A673 (cell line): ENCODE results near the gene TK2. TPM values are rescaled to one million over a fixed set of nuclear protein-coding genes. Genes with fewer than 3 reads are reported as not detected.
"Not testable (repeated sequence)": the region's sequence is repeated elsewhere in the genome, so short reads cannot be mapped to it uniquely, and the experiment has no call there.

ENCODE experiments used
- BruUV-seq: library from RNA; stranded (reverse); fragments of 400-500 nt; replicated peaks from 2 replicates; lab custom pipeline; 2021; lab: Mats Ljungman, UMichigan
- CTCF ChIA-PET: fragments of 300-600 bp; sonication (Branson Sonifier 250); formaldehyde crosslinking; loops from one replicate; lab custom pipeline; 2022; ENCODE audit warnings: antibody characterized with exemption; lab: Charles Lee
- POLR2A ChIA-PET: fragments of 300-600 bp; sonication (Branson Sonifier 250); formaldehyde crosslinking; loops from one replicate; lab custom pipeline; 2022; ENCODE audit warnings: antibody characterized with exemption; ENCODE audit not compliant: low non-redundant PET; lab: Charles Lee
- DNase-seq: peaks from one replicate; pipeline ENCODE4 v3.0.0-alpha.2; 2015; ENCODE audit warnings: low spot score
- H3K27ac ChIP-seq: fragments of 200-600 bp; sonication (generic); 2 replicates; pipeline ENCODE4 v1.5.1; 2016; ENCODE audit warnings: mixed run types, low read depth, mild to moderate bottlenecking, mixed read lengths, antibody characterized with exemption, low read length; ENCODE audit not compliant: poor library complexity, severe bottlenecking
- H3K27me3 ChIP-seq: fragments of 200-600 bp; sonication (generic); replicated peaks from 2 replicates; pipeline ENCODE4 v1.6.1; 2017; ENCODE audit warnings: mixed run types, low read depth, mild to moderate bottlenecking, mixed read lengths, antibody characterized with exemption, low read length; ENCODE audit not compliant: insufficient read depth, poor library complexity
- H3K36me3 ChIP-seq: fragments of 200-600 bp; sonication (generic); 2 replicates; pipeline ENCODE4 v1.6.1; 2016; ENCODE audit warnings: mixed run types, mild to moderate bottlenecking, mixed read lengths, antibody characterized with exemption, low read length; ENCODE audit not compliant: insufficient read depth, poor library complexity, severe bottlenecking
- H3K4me1 ChIP-seq: fragments of 200-600 bp; sonication (generic); 2 replicates; pipeline ENCODE4 v1.6.1; 2017; ENCODE audit warnings: mixed run types, mild to moderate bottlenecking, mixed read lengths, antibody characterized with exemption, low read length; ENCODE audit not compliant: insufficient read depth, poor library complexity, severe bottlenecking
- H3K4me3 ChIP-seq: fragments of 200-600 bp; sonication (generic); 2 replicates; pipeline ENCODE4 v1.5.1; 2016; ENCODE audit warnings: low read depth, mixed run types, mild to moderate bottlenecking, mixed read lengths, low read length; ENCODE audit not compliant: poor library complexity, severe bottlenecking
- H3K9me3 ChIP-seq: fragments of 200-600 bp; sonication (generic); 2 replicates; pipeline ENCODE4 v1.6.1; 2016; ENCODE audit warnings: mixed run types, low read depth, mild to moderate bottlenecking, mixed read lengths, antibody characterized with exemption, low read length; ENCODE audit not compliant: poor library complexity, severe bottlenecking
- CTCF ChIP-seq: fragments of 300-800, 200-600 bp; sonication (generic); conservative IDR thresholded peaks from 2 replicates; pipeline ENCODE4 v1.5.1; 2017; ENCODE audit warnings: low read depth, mild to moderate bottlenecking, antibody characterized with exemption, low read length, moderate library complexity, mixed read lengths
- EZH2 ChIP-seq: fragments of 200-600 bp; sonication (generic); IDR thresholded peaks from 2 replicates; pipeline ENCODE4 v1.6.1; 2017; ENCODE audit warnings: borderline replicate concordance, low read depth, mild to moderate bottlenecking, mixed read lengths, antibody characterized with exemption, low read length; ENCODE audit not compliant: poor library complexity, severe bottlenecking
- intact Hi-C: fragments of 100-400 bp; cut with micrococcal nuclease; formaldehyde crosslinking; loops from one replicate; pipeline ENCODE4 v1.10.0; 2022; ENCODE audit not compliant: unreplicated experiment
- total RNA-seq: library from RNA; stranded (reverse); gene quantifications from 2 replicates; pipeline ENCODE4 v1.2.3, GENCODE V29; 2021

Gene TK2
- total RNA-seq, 1 experiment from 2014 or later = 8.2 TPM

GRCh38 chr16:66516509-66516807 lies 33.5 kb downstream of the TK2 start:
- no peaks in the 10 kb centered on the region for H3K27me3 ChIP-seq
- no peaks in the 10 kb centered on the region for H3K36me3 ChIP-seq
- no peak overlapping the region for H3K27ac ChIP-seq
- TF ChIP-seq EZH2 = no peak
- TF ChIP-seq CTCF = no peak
- BruUV-seq = no TSS peak
- ChIA-PET CTCF (no interaction called here), POLR2A (no interaction called here)
- H3K4me3 ChIP-seq = no peak overlapping the region
- intact Hi-C loops = no loop called here
- DNase-seq = no peak
- H3K9me3 ChIP-seq = no peaks in the 10 kb centered on the region
- peaks cover 11% of the 10 kb centered on the region for H3K4me1 ChIP-seq

- ChIA-PET CTCF (no interaction called here), POLR2A (no interaction called here)
- Histone ChIP-seq H3K27ac (no peak overlapping the region), H3K27me3 (no peaks in the 10 kb centered on the region), H3K36me3 (no peaks in the 10 kb centered on the region), H3K9me3 (no peaks in the 10 kb centered on the region), H3K4me1 (peaks cover 11% of the 10 kb centered on the region), H3K4me3 (no peak overlapping the region)
- DNase-seq = peak; percentile 14
- BruUV-seq = no TSS peak
- TF ChIP-seq EZH2 (no peak), CTCF (0 out of 2 replicates have a peak, but pooled peaks have one; percentile 20)
- intact Hi-C loops = no loop called here
These were observed 34.1 kb downstream of the TK2 start for GRCh38 chr16:66515596-66516508.

DNA sequence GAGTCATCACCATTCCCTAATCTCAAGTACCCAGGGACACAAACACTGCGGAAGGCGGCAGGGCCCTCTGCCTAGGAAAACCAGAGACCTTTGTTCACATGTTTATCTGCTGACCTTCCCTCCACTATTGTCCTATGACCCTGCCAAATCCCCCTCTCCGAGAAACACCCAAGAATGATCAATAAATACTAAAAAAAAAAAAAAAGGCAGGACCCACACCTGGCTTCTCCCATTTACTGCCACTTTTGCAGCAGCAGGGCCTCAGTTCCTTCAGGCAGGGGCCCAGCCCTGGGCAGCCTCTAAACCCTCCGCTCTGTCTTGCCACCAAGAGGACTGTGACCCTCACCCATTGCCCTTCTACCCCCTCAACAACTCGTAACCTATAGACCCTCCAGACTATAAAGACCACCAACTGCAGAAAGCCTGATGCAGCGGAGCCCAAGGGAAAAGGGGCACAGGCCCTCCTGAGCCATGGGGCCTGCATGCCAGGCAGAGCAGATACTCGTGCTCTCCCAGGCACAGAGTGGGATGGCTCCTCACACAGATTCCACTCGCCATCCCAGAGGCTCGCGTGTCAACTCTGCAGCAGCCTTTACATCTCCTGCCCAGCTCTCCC lies 34.8 kb downstream of the TK2 start:
- H3K27me3 ChIP-seq, POLR2A ChIA-PET, intact Hi-C loops, H3K4me3 ChIP-seq, BruUV-seq, DNase-seq, H3K27ac ChIP-seq, H3K9me3 ChIP-seq, H3K36me3 ChIP-seq, CTCF ChIA-PET: not testable (repeated sequence)
- H3K4me1 ChIP-seq = peaks cover 11% of the 10 kb centered on the region

DNA sequence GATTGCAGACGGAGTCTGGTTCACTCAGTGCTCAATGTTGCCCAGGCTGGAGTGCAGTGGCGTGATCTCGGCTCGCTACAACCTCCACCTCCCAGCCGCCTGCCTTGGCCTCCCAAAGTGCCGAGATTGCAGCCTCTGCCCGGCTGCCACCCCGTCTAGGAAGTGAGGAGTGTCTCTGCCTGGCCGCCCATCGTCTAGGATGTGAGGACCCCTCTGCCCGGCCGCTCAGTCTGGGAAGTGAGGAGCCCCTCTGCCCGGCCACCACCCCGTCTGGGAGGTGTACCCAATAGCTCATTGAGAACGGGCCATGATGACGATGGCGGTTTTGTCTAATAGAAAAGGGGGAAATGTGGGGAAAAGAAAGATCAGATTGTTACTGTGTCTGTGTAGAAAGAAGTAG lies 35.5 kb downstream of the TK2 start:
- DNase-seq, POLR2A ChIA-PET, intact Hi-C loops, H3K9me3 ChIP-seq, CTCF ChIA-PET, H3K27ac ChIP-seq, BruUV-seq, H3K4me3 ChIP-seq, H3K36me3 ChIP-seq, H3K27me3 ChIP-seq: not testable (repeated sequence)
- H3K4me1 ChIP-seq = peaks cover 11% of the 10 kb centered on the region
